Measurements from ENCODE around the gene SRGAP3.

DNA sequence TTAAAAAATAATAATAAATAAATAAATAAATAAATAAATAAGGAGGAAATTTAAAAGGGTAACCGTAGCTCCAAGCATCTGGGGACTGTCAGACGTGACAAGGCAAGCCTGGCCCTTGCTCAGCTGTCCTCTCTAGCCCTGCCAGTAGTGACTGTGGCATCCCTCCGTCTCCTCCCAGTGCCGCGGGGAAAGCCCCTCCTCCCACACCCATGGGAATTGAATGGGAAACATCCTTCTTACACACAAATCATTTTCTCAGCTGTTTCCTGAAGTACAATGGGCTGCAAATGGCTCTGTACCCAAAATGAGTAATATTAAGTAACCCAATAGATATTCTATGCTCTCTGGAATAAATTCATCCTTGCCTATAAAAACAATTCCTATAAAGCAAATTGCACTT lies 184.6 kb downstream of the SRGAP3 start:
- TF ChIP-seq, protein P1, sequence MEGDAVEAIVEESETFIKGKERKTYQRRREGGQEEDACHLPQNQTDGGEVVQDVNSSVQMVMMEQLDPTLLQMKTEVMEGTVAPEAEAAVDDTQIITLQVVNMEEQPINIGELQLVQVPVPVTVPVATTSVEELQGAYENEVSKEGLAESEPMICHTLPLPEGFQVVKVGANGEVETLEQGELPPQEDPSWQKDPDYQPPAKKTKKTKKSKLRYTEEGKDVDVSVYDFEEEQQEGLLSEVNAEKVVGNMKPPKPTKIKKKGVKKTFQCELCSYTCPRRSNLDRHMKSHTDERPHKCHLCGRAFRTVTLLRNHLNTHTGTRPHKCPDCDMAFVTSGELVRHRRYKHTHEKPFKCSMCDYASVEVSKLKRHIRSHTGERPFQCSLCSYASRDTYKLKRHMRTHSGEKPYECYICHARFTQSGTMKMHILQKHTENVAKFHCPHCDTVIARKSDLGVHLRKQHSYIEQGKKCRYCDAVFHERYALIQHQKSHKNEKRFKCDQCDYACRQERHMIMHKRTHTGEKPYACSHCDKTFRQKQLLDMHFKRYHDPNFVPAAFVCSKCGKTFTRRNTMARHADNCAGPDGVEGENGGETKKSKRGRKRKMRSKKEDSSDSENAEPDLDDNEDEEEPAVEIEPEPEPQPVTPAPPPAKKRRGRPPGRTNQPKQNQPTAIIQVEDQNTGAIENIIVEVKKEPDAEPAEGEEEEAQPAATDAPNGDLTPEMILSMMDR (IDR thresholded peaks at IDR 0.05): no peak
- no peak for TF ChIP-seq POLR2A (IDR thresholded peaks at IDR 0.05)
